Measurements from ENCODE around the gene LRRC3.

LRRC3 gene

DNA sequence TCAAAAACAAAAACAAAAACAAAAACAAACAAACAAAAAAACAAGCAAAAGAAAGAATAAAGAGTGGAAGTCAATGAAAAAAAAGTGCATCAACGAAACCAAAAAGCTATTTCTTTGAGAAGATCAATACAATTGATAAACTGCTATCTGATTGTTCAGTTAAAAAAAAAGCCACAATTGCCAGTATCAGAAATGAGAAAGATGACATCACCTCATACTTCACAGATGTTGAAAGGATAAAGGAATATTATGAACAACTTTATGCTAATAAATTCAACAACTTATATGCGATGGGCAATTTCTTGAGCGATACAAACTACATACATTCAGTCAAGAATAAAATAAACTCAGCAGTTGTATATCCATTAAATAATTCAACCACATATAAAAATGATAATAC lies 2.2 kb upstream of the LRRC3 start:
- no peaks in the 10 kb centered on the region for H3K36me3 ChIP-seq (replicated peaks)
- H3K4me3 ChIP-seq = no peak overlapping the region
- no peak for DNase-seq (ENCODE audit: low spot score in 2 of 2)
- no peaks in the 10 kb centered on the region for H3K4me1 ChIP-seq
- peaks cover 29% of the 10 kb centered on the region for H3K27me3 ChIP-seq (ENCODE audit: low read depth)
- H3K9me3 ChIP-seq = no peaks in the 10 kb centered on the region
- in situ Hi-C loops (cut with MboI; ENCODE audit: low sequenced_read_pairs) = no loop called here

GRCh38 chr21:44454058-44454457 lies 1.3 kb upstream of the LRRC3 start:
- no peaks in the 10 kb centered on the region for H3K9me3 ChIP-seq
- H3K27me3 ChIP-seq (ENCODE audit: low read depth) = peaks cover 23% of the 10 kb centered on the region
- no peaks in the 10 kb centered on the region for H3K4me1 ChIP-seq
- H3K4me3 ChIP-seq = no peak overlapping the region
- in situ Hi-C loops (cut with MboI; ENCODE audit: low sequenced_read_pairs) = no loop called here
- no peak for DNase-seq (ENCODE audit: low spot score in 2 of 2)
- H3K36me3 ChIP-seq (replicated peaks) = no peaks in the 10 kb centered on the region

DNA sequence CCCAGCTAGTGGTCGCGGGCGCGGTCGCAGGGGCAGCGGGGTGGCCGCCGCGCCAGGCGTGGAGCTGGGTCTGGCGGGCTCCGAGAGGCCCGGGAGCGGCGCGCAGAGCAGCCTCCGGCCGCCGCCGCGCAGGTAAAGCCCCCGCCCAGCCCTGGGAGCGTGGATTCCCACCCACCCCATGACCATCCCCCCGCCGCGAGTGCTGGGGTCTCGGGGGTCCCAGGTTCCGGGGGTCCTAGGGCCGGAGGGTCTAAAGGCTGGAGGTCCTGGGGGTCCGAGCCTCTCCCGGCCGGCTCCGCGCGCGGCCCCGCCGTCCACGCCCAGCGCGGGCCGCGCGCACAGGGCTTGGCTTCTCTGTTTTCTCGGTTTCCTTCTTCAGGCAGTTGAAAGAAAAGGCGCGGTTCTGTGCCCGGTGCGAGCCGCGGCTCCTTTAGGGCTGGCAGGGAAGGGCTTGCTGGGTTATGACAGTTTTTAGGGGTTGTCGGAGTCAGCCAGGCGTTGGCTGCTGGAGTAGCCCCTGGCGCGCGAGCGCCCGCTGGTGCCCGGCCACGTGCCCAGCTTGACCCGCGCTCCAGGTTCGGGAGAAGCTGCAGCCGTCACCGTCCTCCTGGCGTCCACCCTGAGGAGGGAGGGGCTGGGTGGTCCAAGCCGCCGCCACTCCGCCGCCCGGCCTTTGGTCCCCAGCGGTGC lies 359 bp downstream of the LRRC3 start:
- DNase-seq (ENCODE audit: low spot score in 2 of 2) = peak; percentile 4 to 47
- no peaks in the 10 kb centered on the region for H3K36me3 ChIP-seq (replicated peaks)
- in situ Hi-C loops (cut with MboI; ENCODE audit: low sequenced_read_pairs) = no loop called here
- H3K4me3 ChIP-seq = peak overlapping the region; percentile 34
- no peaks in the 10 kb centered on the region for H3K4me1 ChIP-seq
- peaks cover 10% of the 10 kb centered on the region; the same call in 1 of the 2 replicates for H3K27me3 ChIP-seq (ENCODE audit: low read depth)
- no peaks in the 10 kb centered on the region for H3K9me3 ChIP-seq

GRCh38 chr21:44456214-44456914 lies 1.1 kb downstream of the LRRC3 start:
- Histone ChIP-seq H3K4me3 (peak overlapping the region; percentile 34), H3K4me1 (no peaks in the 10 kb centered on the region), H3K9me3 (no peaks in the 10 kb centered on the region), H3K27me3 (ENCODE audit: low read depth) (peaks cover 7% of the 10 kb centered on the region; the same call in 1 of the 2 replicates), H3K36me3 (replicated peaks) (no peaks in the 10 kb centered on the region)
- in situ Hi-C loops (cut with MboI; ENCODE audit: low sequenced_read_pairs) = no loop called here
- no peak for DNase-seq (ENCODE audit: low spot score in 2 of 2)

GRCh38 chr21:44456915-44457736 lies 1.8 kb downstream of the LRRC3 start:
- Histone ChIP-seq H3K36me3 (replicated peaks) (no peaks in the 10 kb centered on the region), H3K4me1 (no peaks in the 10 kb centered on the region), H3K27me3 (ENCODE audit: low read depth) (0 out of 2 replicates have a peak, but pooled peaks cover under 1% of the 10 kb centered on the region), H3K9me3 (no peaks in the 10 kb centered on the region), H3K4me3 (no peak overlapping the region)
- DNase-seq (ENCODE audit: low spot score in 2 of 2) = no peak
- in situ Hi-C loops (cut with MboI; ENCODE audit: low sequenced_read_pairs) = no loop called here

DNA sequence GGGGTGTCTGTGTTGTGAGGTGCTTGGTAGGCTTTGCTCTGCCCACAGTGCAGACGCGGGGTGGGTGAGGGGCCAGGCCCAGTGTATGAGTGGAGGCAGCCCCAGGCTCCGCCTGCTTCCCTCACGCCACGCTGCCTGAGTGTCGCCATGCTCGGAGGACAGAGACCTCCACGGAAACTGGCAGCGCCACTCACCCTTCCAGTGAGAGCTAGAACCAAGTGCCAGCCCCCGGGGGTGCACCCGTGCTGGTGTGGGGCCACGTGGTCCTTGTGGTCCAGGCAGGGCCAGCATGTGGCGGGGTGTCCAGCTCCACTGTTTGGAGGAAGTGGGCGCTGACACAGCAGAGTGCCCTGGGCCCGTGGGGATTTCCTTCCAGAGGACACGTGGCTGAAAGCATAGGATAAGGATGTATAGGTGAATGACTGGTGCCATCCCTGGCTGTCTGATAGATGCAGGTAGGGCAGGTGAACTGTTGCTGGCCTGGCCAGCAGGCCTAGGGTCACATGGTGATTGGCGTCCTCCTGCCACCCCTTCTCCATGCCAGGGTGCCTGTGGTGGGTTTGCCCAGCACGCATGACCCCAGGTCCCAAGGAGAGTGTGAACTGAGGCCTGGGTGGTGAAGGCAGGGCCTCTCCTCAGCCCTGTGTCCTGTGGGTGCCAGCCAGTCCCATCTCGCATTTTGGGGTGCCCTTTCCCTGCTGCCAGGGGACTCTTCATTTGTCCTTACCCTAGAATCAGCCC lies 3.8 kb downstream of the LRRC3 start:
- Histone ChIP-seq H3K4me3 (no peak overlapping the region), H3K27me3 (ENCODE audit: low read depth) (no peaks in the 10 kb centered on the region), H3K9me3 (no peaks in the 10 kb centered on the region), H3K36me3 (replicated peaks) (no peaks in the 10 kb centered on the region), H3K4me1 (no peaks in the 10 kb centered on the region)
- in situ Hi-C loops (cut with MboI; ENCODE audit: low sequenced_read_pairs) = no loop called here
- no peak for DNase-seq (ENCODE audit: low spot score in 2 of 2)

DNA sequence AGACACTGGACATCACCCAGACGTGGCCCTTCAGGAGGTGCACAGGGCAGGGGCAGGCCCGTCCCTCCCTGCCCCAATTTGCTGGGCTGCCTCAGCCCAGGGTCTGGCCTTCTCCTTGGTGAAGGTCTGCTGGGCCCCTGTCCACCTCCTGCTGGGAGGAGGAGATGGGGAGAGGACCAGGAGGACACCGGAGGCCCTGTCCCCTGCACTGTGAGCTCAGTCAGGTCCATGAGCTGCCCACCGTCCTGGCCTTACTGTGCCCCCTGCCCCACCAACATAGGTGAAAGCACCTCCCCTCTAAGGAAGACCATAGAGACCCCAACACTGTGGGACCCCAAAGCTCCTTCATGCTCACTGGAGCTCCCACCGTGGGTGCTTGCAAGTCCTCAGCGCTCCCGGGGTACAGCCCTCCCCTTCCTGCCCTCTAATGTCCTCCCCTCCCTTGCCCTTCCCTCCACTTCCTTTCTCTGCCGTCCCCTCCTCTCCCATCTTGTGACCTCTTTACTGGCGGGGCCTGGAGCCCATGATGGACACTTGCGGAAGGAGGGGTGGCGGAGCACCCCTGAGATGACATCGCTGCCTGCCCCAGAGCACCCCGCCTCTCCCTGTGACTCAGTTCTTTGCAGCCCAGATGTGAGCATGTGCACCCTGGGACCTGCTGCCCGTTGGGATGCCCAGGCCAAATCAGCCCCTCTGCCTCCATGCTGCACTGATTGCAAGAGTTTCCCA lies 4.6 kb downstream of the LRRC3 start:
- DNase-seq (ENCODE audit: low spot score in 2 of 2) = no peak
- in situ Hi-C loops (cut with MboI; ENCODE audit: low sequenced_read_pairs) = loop anchor here (10.0 kb wide), 1 partner anchor 115 kb away; no protein-coding TSS in a partner anchor
- no peaks in the 10 kb centered on the region for H3K9me3 ChIP-seq
- H3K27me3 ChIP-seq (ENCODE audit: low read depth) = no peaks in the 10 kb centered on the region
- H3K4me1 ChIP-seq = no peaks in the 10 kb centered on the region
- H3K4me3 ChIP-seq = no peak overlapping the region
- no peaks in the 10 kb centered on the region for H3K36me3 ChIP-seq (replicated peaks)

- no peaks in the 10 kb centered on the region for H3K36me3 ChIP-seq (replicated peaks)
- DNase-seq (ENCODE audit: low spot score in 2 of 2) = no peak
- in situ Hi-C loops (cut with MboI; ENCODE audit: low sequenced_read_pairs) = loop anchor here (10.0 kb wide), 1 partner anchor 116 kb away; no protein-coding TSS in a partner anchor
- no peaks in the 10 kb centered on the region for H3K4me1 ChIP-seq
- H3K9me3 ChIP-seq = no peaks in the 10 kb centered on the region
- no peaks in the 10 kb centered on the region for H3K27me3 ChIP-seq (ENCODE audit: low read depth)
- H3K4me3 ChIP-seq = no peak overlapping the region
These were observed 5.1 kb downstream of the LRRC3 start for GRCh38 chr21:44460441-44460755.

DNA sequence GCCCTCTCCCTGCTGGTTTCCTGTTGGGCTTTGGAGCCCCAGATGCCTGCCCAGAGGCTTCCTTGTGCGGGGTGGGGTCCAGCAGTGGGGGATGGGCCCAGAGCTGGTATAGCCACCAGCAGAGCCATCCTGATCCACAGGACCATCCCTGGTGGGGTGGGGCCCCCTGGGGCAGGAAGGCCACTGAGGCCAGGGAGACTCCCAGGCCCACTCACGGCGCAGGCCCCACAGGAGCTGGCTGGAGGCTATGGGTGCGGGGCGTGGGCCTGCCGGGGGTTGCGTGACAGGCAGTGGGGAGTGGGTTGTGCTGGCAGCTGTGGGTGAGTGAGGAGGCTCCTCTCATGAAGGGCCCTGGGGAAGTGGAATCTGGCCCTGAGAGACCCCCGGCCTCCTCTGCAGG lies 5.7 kb downstream of the LRRC3 start:
- DNase-seq (ENCODE audit: low spot score in 2 of 2) = no peak
- Histone ChIP-seq H3K4me3 (no peak overlapping the region), H3K27me3 (ENCODE audit: low read depth) (no peaks in the 10 kb centered on the region), H3K36me3 (replicated peaks) (no peaks in the 10 kb centered on the region), H3K9me3 (no peaks in the 10 kb centered on the region), H3K4me1 (no peaks in the 10 kb centered on the region)
- in situ Hi-C loops (cut with MboI; ENCODE audit: low sequenced_read_pairs) = loop anchor here (10.0 kb wide), 1 partner anchor 116 kb away; no protein-coding TSS in a partner anchor

DNA sequence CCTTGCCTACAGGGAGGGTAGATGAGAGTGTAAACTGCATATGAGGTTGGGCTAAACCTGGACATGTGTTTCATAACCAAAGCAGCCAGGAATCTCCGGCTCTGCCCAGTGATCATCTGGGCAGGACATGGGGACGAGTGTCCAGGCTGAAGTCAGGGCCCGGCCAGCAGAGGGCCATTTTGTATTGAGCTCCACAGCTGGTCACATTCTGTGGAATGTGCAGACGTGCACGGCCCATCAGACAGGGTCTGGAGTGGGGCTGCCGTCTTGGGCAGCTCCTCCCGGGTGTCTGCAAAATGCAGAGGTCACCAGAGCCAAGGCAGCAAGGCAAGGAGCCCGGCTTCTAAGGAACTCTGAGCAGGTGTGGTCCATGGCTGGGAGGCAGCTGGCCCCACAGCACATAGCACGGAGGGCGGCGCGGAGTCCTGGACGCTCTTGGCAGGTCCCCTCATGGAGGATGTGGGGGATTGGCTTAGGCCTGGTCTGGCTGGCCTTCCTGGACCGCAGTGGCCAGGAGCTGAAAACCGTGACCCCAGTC lies 6.2 kb downstream of the LRRC3 start:
- in situ Hi-C loops (cut with MboI; ENCODE audit: low sequenced_read_pairs) = loop anchor here (10.0 kb wide), 1 partner anchor 117 kb away; no protein-coding TSS in a partner anchor
- Histone ChIP-seq H3K27me3 (ENCODE audit: low read depth) (no peaks in the 10 kb centered on the region), H3K9me3 (no peaks in the 10 kb centered on the region), H3K36me3 (replicated peaks) (no peaks in the 10 kb centered on the region), H3K4me3 (no peak overlapping the region), H3K4me1 (no peaks in the 10 kb centered on the region)
- DNase-seq (ENCODE audit: low spot score in 2 of 2) = no peak

- Histone ChIP-seq H3K4me3 (no peak overlapping the region), H3K4me1 (no peaks in the 10 kb centered on the region), H3K36me3 (replicated peaks) (no peaks in the 10 kb centered on the region), H3K9me3 (no peaks in the 10 kb centered on the region), H3K27me3 (ENCODE audit: low read depth) (no peaks in the 10 kb centered on the region)
- in situ Hi-C loops (cut with MboI; ENCODE audit: low sequenced_read_pairs) = loop anchor here (10.0 kb wide), 1 partner anchor 117 kb away; no protein-coding TSS in a partner anchor
- DNase-seq (ENCODE audit: low spot score in 2 of 2) = no peak
These were observed 7.0 kb downstream of the LRRC3 start for GRCh38 chr21:44462086-44462833.

DNA sequence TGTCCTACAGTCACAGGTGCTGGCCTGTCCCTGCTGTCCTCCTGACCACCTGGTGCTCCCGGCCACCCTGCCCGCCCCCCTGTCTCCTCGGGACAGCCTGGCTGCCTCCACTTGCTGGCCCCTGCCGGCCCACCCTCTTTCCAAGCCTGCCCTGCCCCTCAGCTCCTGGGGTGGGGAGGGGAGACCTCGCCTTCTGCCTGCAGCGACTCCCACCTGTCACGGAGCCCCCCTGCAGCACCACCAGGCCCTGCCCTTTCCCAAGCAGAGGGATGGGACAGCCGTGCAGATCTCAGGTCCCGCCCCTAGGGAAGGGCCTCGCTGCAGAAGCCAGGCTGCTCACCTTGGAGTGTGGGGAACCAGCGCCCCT lies 7.5 kb downstream of the LRRC3 start:
- Histone ChIP-seq H3K4me1 (no peaks in the 10 kb centered on the region), H3K4me3 (no peak overlapping the region), H3K27me3 (ENCODE audit: low read depth) (no peaks in the 10 kb centered on the region), H3K9me3 (no peaks in the 10 kb centered on the region), H3K36me3 (replicated peaks) (no peaks in the 10 kb centered on the region)
- no peak for DNase-seq (ENCODE audit: low spot score in 2 of 2)
- in situ Hi-C loops (cut with MboI; ENCODE audit: low sequenced_read_pairs) = loop anchor here (10.0 kb wide), 1 partner anchor 118 kb away; no protein-coding TSS in a partner anchor
